MCF 10A (cell line): ENCODE measurements around the gene KRT72. TPM values are rescaled to one million over a fixed set of nuclear protein-coding genes. Genes with fewer than 3 reads are reported as not detected.

Source experiments
- BruUV-seq: library from RNA; stranded (reverse); fragments of 400-500 nt; replicated peaks from 2 replicates; lab custom pipeline; 2021; lab: Mats Ljungman, UMichigan
- CTCF ChIA-PET: fragments of 300-600 bp; sonication (Branson Sonifier 250); formaldehyde crosslinking; extraction: SDS; loops from one replicate; lab custom pipeline; 2021; ENCODE audit warnings: antibody characterized with exemption, inconsistent platforms; lab: Yijun Ruan, JAX
- POLR2A ChIA-PET: fragments of 300-600, 350-650 bp; sonication (Branson Sonifier 250); formaldehyde crosslinking; extraction: SDS; loops from one replicate; lab custom pipeline; 2020; ENCODE audit warnings: antibody characterized with exemption, inconsistent platforms; lab: Yijun Ruan, JAX
- DNase-seq: peaks from one replicate; pipeline ENCODE4 v3.0.0-alpha.2; 2018; ENCODE audit not compliant: unreplicated experiment
- H3K27ac Mint-ChIP-seq: one replicate; pipeline ENCODE4 v1.8.0; 2022; ENCODE audit warnings: mild to moderate bottlenecking, low read depth, mixed read lengths; ENCODE audit not compliant: unreplicated experiment
- H3K27me3 Mint-ChIP-seq: one replicate; pipeline ENCODE4 v1.8.0; 2022; ENCODE audit warnings: mixed read lengths; ENCODE audit not compliant: insufficient read depth, unreplicated experiment
- H3K36me3 Mint-ChIP-seq: one replicate; pipeline ENCODE4 v1.8.0; 2022; ENCODE audit warnings: mild to moderate bottlenecking, moderate library complexity, mixed read lengths; ENCODE audit not compliant: insufficient read depth, unreplicated experiment
- H3K4me1 Mint-ChIP-seq: one replicate; pipeline ENCODE4 v1.8.0; 2022; ENCODE audit warnings: mixed read lengths; ENCODE audit not compliant: insufficient read depth, unreplicated experiment
- H3K4me3 Mint-ChIP-seq: one replicate; pipeline ENCODE4 v1.8.0; 2022; ENCODE audit warnings: mild to moderate bottlenecking, moderate library complexity, mixed read lengths; ENCODE audit not compliant: unreplicated experiment
- H3K9me3 Mint-ChIP-seq: one replicate; pipeline ENCODE4 v1.8.0; 2022; ENCODE audit warnings: mixed read lengths; ENCODE audit not compliant: unreplicated experiment
- CTCF ChIP-seq: fragments of 200-600 bp; IDR thresholded peaks from one replicate; pipeline ENCODE4 v1.8.0; 2022; ENCODE audit warnings: antibody characterized with exemption, mild to moderate bottlenecking; ENCODE audit not compliant: unreplicated experiment
- intact Hi-C: fragments of 100-400 bp; cut with micrococcal nuclease; formaldehyde crosslinking; loops from 2 replicates; pipeline ENCODE4 v1.14.1; 2022
- total RNA-seq: library from RNA; stranded (reverse); gene quantifications from 2 replicates; pipeline ENCODE4 v1.2.3, GENCODE V29; 2022

KRT72 gene
- total RNA-seq, 1 experiment from 2014 or later: not detected

GRCh38 chr12:52606581-52607218 lies 5.4 kb upstream of the KRT72 start:
- no peak for TF ChIP-seq CTCF

DNA sequence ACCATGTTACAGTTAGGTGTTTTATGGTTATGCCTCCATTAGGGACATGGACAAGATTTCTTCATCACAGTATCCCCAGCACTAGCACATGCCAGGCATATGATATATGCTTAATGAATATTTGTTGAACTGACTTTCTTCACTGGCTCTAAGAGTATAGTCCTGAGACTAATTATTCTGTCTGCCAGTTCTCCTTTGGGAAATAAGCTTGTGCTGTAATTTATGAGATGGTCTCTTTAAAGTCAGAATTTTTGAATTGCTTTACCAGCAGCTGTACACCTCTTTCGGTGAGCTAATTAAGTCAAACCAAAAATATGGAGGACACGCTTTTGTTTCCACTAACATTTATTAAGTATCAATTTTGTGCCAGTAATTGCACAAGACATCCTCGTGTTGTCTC lies 4.8 kb upstream of the KRT72 start:
- peaks cover 53% of the 10 kb centered on the region for H3K27me3 Mint-ChIP-seq
- no peak for DNase-seq

More at GRCh38 chr12:52606581-52607218, 5.4 kb upstream of the KRT72 start:
- H3K27me3 Mint-ChIP-seq: peaks cover 59% of the 10 kb centered on the region
- no peaks in the 10 kb centered on the region for H3K36me3 Mint-ChIP-seq
- H3K9me3 Mint-ChIP-seq: no peaks in the 10 kb centered on the region
- no TSS peak for BruUV-seq
- DNase-seq: no peak
- no peak overlapping the region for H3K4me3 Mint-ChIP-seq
- intact Hi-C loops: no loop called here
- ChIA-PET POLR2A (no interaction called here), CTCF (interaction anchor here (0.7 to 0.9 kb wide), 2 partner anchors 165 to 278 kb away, joined by 4 to 6 read pairs; no protein-coding TSS in a partner anchor)
- no peak overlapping the region for H3K27ac Mint-ChIP-seq
- no peaks in the 10 kb centered on the region for H3K4me1 Mint-ChIP-seq

GRCh38 chr12:52605542-52605941 lies 4.3 kb upstream of the KRT72 start:
- BruUV-seq: no TSS peak
- intact Hi-C loops: no loop called here
- H3K27ac Mint-ChIP-seq: no peak overlapping the region
- POLR2A ChIA-PET: no interaction called here
- no peaks in the 10 kb centered on the region for H3K4me1 Mint-ChIP-seq
- CTCF ChIA-PET: interaction anchor here (0.6 to 0.7 kb wide), 2 partner anchors 15 to 375 kb away, joined by 3 to 4 read pairs; no protein-coding TSS in a partner anchor
- peaks cover 49% of the 10 kb centered on the region for H3K27me3 Mint-ChIP-seq
- H3K36me3 Mint-ChIP-seq: no peaks in the 10 kb centered on the region
- H3K4me3 Mint-ChIP-seq: no peak overlapping the region
- TF ChIP-seq CTCF: no peak
- DNase-seq: no peak
- H3K9me3 Mint-ChIP-seq: no peaks in the 10 kb centered on the region

More for the DNA sequence above, 4.8 kb upstream of the KRT72 start:
- Mint-ChIP-seq H3K27ac (no peak overlapping the region), H3K9me3 (no peaks in the 10 kb centered on the region), H3K4me3 (no peak overlapping the region), H3K4me1 (no peaks in the 10 kb centered on the region), H3K36me3 (no peaks in the 10 kb centered on the region)
- no peak for TF ChIP-seq CTCF
- intact Hi-C loops: no loop called here
- POLR2A ChIA-PET: no interaction called here
- CTCF ChIA-PET: interaction anchor here (0.6 to 0.9 kb wide), 3 partner anchors 16 to 279 kb away, joined by 3 to 6 read pairs (median 4); no protein-coding TSS in a partner anchor
- BruUV-seq: no TSS peak

- Mint-ChIP-seq H3K27ac (no peak overlapping the region), H3K9me3 (peaks cover 6% of the 10 kb centered on the region), H3K4me1 (no peaks in the 10 kb centered on the region), H3K27me3 (peaks cover 49% of the 10 kb centered on the region), H3K4me3 (no peak overlapping the region), H3K36me3 (no peaks in the 10 kb centered on the region)
- ChIA-PET CTCF (interaction anchor here (0.7 kb wide), 1 partner anchor 376 kb away, joined by 4 read pairs; no protein-coding TSS in a partner anchor), POLR2A (no interaction called here)
- TF ChIP-seq CTCF: no peak
- no TSS peak for BruUV-seq
- intact Hi-C loops: no loop called here
- DNase-seq: no peak
Observed at GRCh38 chr12:52604859-52605258, 3.6 kb upstream of the KRT72 start.
